ENCODE data around the gene GLYATL1B. TPM values are rescaled to one million over a fixed set of nuclear protein-coding genes. Genes with fewer than 3 reads are reported as not detected.

GLYATL1B gene
- total and polyA plus RNA-seq, 2 of the 4 experiments (the other 2 are of a cell fraction): not detected

- no peaks in the 10 kb centered on the region for H3K9me3 ChIP-seq (ENCODE audit: control insufficient read depth, insufficient read depth, low read length)
- no peak overlapping the region for H3K18ac ChIP-seq (ENCODE audit: low read depth, low read length)
- H2BK20ac ChIP-seq (ENCODE audit: low read depth, low read length): peak overlapping the region; percentile 66
- H3K4me3 ChIP-seq (ENCODE audit: insufficient read depth, low read depth, low read length): no peak overlapping the region
- BruUV-seq (replicated peaks): no TSS peak
- peaks cover 1% of the 10 kb centered on the region; the same call in 1 of the 2 replicates for H3K36me3 ChIP-seq (ENCODE audit: control insufficient read depth, insufficient read depth, low read length)
- H3K4me2 ChIP-seq (ENCODE audit: low read depth, low read length): no peak overlapping the region
- peak overlapping the region; percentile 42; the same call in 1 of the 2 replicates for H3K4ac ChIP-seq (ENCODE audit: low read depth, low read length)
- no peak for DNase-seq
- peak overlapping the region; percentile 32; the same call in 1 of the 2 replicates for H2BK120ac ChIP-seq (ENCODE audit: low read depth, low read length)
- H4K91ac ChIP-seq (ENCODE audit: insufficient read depth, low read depth, low read length): no peak overlapping the region
- H4K20me1 ChIP-seq (ENCODE audit: insufficient read depth, low read length): no peaks in the 10 kb centered on the region
- ATAC-seq (ENCODE audit: low read depth): no peak
- peak overlapping the region; percentile 43; the same call in 1 of the 3 replicates for H2BK15ac ChIP-seq (ENCODE audit: low read depth, low read length)
- H3K27ac ChIP-seq (ENCODE audit: insufficient read depth, low read length): no peak overlapping the region
- peak overlapping the region; percentile 74; the same call in 1 of the 2 replicates for H2AK5ac ChIP-seq (ENCODE audit: low read depth, low read length)
- WGBS, 2 experiments (ENCODE audit: extremely low coverage in 2 of 2, insufficient read length in 1 of 2): no CpG with 5 or more reads among the region's 4 CpGs
- in situ Hi-C loops (cut with MboI; ENCODE audit: low sequenced_read_pairs): no loop called here
- peaks cover 3 to 15% of the 10 kb centered on the region in 2 experiments for H3K79me1 ChIP-seq (ENCODE audit: low read depth in 1 of 2, low read length in 2 of 2)
- H3K23ac ChIP-seq (ENCODE audit: low read depth, low read length): 0 out of 2 replicates have a peak overlapping the region, but pooled peaks have one; percentile 40
- H3K27me3 ChIP-seq (ENCODE audit: control insufficient read depth, insufficient read depth, low read length): no peaks in the 10 kb centered on the region
- ChIA-PET CTCF (interaction anchor here (1.1 to 2.1 kb wide), 3 partner anchors 17 to 214 kb away, joined by 3 to 13 read pairs (median 9); no protein-coding TSS in a partner anchor), POLR2A (ENCODE audit: unreplicated experiment) (no interaction called here)
- H2AK9ac ChIP-seq (replicated peaks; ENCODE audit: low read depth, low read length, poor library complexity): no peak overlapping the region
- H3K4me1 ChIP-seq (ENCODE audit: control insufficient read depth, insufficient read depth, low read length): peaks cover 3% of the 10 kb centered on the region
- no peak for TF ChIP-seq ELK1 (IDR thresholded peaks at IDR 0.05; ENCODE audit: borderline replicate concordance, low read depth, low read length)
- TF ChIP-seq RFX5 (IDR thresholded peaks at IDR 0.05; ENCODE audit: low read depth, low read length): no peak
- TF ChIP-seq NFE2L2 (IDR thresholded peaks at IDR 0.05; ENCODE audit: low read depth, low read length): no peak
- no peak for TF ChIP-seq MAFK (IDR thresholded peaks at IDR 0.05; ENCODE audit: low read depth, low read length)
- no peak for TF ChIP-seq CHD1 (IDR thresholded peaks at IDR 0.05; ENCODE audit: low read depth, low read length)
- no peak for TF ChIP-seq BHLHE40 (IDR thresholded peaks at IDR 0.05; ENCODE audit: low read depth, low read length)
- no peak for TF ChIP-seq RAD21 (IDR thresholded peaks at IDR 0.05; ENCODE audit: low read length)
- dilution Hi-C loops (cut with HindIII; ENCODE audit: low sequenced_read_pairs, unreplicated experiment): no loop called here
- no peak overlapping the region for H3K56ac ChIP-seq (ENCODE audit: extremely low read depth, insufficient read depth, low read length)
- H4K5ac ChIP-seq (ENCODE audit: low read depth, low read length): no peak overlapping the region
- peak overlapping the region in 1 of 2 experiments; percentile 56; a peak in 1 of 4 replicates for H4K8ac ChIP-seq (ENCODE audit: low read depth in 2 of 2, low read length in 2 of 2)
- H3K14ac ChIP-seq (replicated peaks; ENCODE audit: low read depth, low read length): peak overlapping the region; percentile 47
- intact Hi-C loops (cut with micrococcal nuclease): loop anchor here (5.0 kb wide), 1 partner anchor 564 kb away; the partner anchor contains the start of genes LPXN and ZFP91
- H3K9me1 ChIP-seq (ENCODE audit: insufficient read depth, low read length): no peaks in the 10 kb centered on the region
- H2AFZ ChIP-seq (replicated peaks; ENCODE audit: low read length, poor library complexity): no peak overlapping the region
- H2BK5ac ChIP-seq (ENCODE audit: low read depth, low read length, poor library complexity, severe bottlenecking): peak overlapping the region; percentile 67
- no peak overlapping the region for H3K9ac ChIP-seq (ENCODE audit: low read depth, low read length)
Observed at GRCh38 chr11:59141191-59141590, 55.1 kb downstream of the GLYATL1B start.

All from IMR-90 (cell line).